ENCODE data around the gene L3MBTL4.

DNA sequence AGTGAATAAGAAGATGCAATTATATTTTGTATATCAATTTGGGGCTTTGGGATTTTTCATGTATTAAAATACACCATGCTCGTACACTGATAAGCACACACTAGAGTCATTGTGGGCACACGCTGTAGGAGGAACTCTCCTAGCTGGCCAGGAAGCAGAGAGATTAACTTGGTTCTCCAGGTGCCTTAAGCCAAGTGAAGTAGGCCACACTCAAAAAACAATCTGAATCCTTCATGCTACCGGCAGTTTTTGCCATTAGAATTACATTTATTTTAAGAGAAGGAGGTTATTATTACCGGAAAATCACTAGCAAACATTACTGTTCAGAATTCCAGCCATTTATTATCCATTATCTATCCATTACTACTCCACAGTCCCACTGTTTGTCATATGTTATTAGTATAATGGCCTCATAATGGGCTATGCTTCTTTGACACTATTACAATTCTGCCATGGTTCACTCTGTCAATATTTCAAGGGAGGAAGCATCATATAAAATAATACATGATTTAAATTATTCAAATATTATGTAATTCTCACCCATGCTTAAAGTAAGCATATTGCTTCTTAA, 214.4 kb downstream of the L3MBTL4 start:
- TF ChIP-seq, protein P1, sequence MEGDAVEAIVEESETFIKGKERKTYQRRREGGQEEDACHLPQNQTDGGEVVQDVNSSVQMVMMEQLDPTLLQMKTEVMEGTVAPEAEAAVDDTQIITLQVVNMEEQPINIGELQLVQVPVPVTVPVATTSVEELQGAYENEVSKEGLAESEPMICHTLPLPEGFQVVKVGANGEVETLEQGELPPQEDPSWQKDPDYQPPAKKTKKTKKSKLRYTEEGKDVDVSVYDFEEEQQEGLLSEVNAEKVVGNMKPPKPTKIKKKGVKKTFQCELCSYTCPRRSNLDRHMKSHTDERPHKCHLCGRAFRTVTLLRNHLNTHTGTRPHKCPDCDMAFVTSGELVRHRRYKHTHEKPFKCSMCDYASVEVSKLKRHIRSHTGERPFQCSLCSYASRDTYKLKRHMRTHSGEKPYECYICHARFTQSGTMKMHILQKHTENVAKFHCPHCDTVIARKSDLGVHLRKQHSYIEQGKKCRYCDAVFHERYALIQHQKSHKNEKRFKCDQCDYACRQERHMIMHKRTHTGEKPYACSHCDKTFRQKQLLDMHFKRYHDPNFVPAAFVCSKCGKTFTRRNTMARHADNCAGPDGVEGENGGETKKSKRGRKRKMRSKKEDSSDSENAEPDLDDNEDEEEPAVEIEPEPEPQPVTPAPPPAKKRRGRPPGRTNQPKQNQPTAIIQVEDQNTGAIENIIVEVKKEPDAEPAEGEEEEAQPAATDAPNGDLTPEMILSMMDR (IDR thresholded peaks at IDR 0.05): no peak
- TF ChIP-seq EP300 (IDR thresholded peaks at IDR 0.05): no peak
- no peak for TF ChIP-seq POLR2A (IDR thresholded peaks at IDR 0.05)

Measured in sigmoid colon (tissue), 4 donors.